SH-SY5Y (cell line): ENCODE results near the gene SPG7.

Experiments
- GATA2 ChIP-seq: IDR thresholded peaks from 2 replicates; pipeline ENCODE4 v1.6.1; 2011; ENCODE audit warnings: mild to moderate bottlenecking, low read depth, low read length
- GATA3 ChIP-seq: IDR thresholded peaks from 2 replicates; pipeline ENCODE4 v1.6.1; 2011; ENCODE audit warnings: low read depth, mild to moderate bottlenecking, low read length, moderate library complexity

DNA sequence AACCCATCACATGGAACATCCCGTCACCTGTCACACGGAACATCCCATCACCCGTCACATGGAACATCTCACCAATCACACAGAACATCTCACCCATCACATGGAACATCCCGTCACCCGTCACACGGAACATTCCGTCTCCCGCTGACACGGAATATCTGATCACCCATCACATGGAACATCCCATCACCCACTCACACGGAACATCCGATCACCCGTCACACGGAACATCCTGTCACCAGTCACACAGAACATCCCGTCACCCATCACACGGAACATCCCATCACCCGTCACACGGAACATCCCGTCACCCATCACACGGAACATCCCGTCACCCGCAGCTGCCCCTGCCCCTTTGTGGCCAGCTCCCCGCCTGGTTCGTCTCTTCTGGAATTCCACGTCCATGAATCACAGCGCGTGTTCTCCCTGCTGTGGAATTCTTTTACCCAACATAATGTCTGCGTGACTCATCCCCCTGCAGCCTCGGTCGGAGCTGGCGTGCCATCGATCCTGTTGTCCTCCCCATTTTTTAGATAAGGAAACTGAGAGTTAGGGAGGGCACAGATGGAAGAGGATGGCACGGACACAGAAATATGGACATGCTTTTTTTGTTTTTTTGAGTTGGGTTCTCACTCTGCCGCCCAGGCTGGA, 73.0 kb downstream of the SPG7 start:
- TF ChIP-seq GATA3, result no peak
- no peak for TF ChIP-seq GATA2
